ENCODE data around the gene PPP1R2B.
"Not testable (repeated sequence)": the region's sequence is repeated elsewhere in the genome, so short reads cannot be mapped to it uniquely, and the experiment has no call there.

- not testable (repeated sequence) for TF ChIP-seq CTCF, POLR2A (IDR thresholded peaks at IDR 0.05)
These were observed 3.0 kb downstream of the PPP1R2B start for GRCh38 chr5:156853055-156853454.
